ENCODE measurements around the gene POLR3C. TPM values are rescaled to one million over a fixed set of nuclear protein-coding genes. Genes with fewer than 3 reads are reported as not detected.

Gene POLR3C
- total and polyA plus RNA-seq, 2 experiments from 2014 or later: 15.1 to 23.9 TPM

DNA sequence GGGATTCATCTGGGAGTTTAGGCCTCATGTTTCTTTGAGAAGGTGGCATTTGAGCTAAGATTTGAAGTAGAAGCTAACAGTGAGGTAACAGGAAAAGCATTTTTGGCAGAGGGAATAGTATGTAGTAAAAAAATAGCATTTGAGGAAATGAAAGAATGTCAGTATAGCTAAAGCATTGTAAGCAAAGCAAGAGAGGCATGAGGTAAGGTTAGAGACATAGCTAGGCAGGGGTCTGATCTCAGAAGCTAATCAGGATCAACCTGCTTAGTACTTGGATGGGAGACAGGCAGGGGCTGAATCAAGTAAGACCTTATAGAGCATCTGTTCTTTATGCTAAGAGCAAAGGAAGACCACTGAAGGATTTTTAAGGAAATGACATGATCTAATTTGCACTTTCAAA is 4.0 kb downstream of the POLR3C start (continued):
- TF ChIP-seq, protein P1, sequence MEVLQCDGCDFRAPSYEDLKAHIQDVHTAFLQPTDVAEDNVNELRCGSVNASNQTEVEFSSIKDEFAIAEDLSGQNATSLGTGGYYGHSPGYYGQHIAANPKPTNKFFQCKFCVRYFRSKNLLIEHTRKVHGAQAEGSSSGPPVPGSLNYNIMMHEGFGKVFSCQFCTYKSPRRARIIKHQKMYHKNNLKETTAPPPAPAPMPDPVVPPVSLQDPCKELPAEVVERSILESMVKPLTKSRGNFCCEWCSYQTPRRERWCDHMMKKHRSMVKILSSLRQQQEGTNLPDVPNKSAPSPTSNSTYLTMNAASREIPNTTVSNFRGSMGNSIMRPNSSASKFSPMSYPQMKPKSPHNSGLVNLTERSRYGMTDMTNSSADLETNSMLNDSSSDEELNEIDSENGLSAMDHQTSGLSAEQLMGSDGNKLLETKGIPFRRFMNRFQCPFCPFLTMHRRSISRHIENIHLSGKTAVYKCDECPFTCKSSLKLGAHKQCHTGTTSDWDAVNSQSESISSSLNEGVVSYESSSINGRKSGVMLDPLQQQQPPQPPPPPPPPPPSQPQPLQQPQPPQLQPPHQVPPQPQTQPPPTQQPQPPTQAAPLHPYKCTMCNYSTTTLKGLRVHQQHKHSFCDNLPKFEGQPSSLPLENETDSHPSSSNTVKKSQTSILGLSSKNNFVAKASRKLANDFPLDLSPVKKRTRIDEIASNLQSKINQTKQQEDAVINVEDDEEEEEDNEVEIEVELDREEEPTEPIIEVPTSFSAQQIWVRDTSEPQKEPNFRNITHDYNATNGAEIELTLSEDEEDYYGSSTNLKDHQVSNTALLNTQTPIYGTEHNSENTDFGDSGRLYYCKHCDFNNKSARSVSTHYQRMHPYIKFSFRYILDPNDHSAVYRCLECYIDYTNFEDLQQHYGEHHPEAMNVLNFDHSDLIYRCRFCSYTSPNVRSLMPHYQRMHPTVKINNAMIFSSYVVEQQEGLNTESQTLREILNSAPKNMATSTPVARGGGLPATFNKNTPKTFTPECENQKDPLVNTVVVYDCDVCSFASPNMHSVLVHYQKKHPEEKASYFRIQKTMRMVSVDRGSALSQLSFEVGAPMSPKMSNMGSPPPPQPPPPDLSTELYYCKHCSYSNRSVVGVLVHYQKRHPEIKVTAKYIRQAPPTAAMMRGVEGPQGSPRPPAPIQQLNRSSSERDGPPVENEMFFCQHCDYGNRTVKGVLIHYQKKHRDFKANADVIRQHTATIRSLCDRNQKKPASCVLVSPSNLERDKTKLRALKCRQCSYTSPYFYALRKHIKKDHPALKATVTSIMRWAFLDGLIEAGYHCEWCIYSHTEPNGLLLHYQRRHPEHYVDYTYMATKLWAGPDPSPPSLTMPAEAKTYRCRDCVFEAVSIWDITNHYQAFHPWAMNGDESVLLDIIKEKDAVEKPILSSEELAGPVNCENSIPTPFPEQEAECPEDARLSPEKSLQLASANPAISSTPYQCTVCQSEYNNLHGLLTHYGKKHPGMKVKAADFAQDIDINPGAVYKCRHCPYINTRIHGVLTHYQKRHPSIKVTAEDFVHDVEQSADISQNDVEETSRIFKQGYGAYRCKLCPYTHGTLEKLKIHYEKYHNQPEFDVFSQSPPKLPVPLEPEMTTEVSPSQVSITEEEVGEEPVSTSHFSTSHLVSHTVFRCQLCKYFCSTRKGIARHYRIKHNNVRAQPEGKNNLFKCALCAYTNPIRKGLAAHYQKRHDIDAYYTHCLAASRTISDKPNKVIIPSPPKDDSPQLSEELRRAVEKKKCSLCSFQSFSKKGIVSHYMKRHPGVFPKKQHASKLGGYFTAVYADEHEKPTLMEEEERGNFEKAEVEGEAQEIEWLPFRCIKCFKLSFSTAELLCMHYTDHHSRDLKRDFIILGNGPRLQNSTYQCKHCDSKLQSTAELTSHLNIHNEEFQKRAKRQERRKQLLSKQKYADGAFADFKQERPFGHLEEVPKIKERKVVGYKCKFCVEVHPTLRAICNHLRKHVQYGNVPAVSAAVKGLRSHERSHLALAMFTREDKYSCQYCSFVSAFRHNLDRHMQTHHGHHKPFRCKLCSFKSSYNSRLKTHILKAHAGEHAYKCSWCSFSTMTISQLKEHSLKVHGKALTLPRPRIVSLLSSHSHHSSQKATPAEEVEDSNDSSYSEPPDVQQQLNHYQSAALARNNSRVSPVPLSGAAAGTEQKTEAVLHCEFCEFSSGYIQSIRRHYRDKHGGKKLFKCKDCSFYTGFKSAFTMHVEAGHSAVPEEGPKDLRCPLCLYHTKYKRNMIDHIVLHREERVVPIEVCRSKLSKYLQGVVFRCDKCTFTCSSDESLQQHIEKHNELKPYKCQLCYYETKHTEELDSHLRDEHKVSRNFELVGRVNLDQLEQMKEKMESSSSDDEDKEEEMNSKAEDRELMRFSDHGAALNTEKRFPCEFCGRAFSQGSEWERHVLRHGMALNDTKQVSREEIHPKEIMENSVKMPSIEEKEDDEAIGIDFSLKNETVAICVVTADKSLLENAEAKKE (CRISPR knock-in tag; IDR thresholded peaks at IDR 0.05): no peak
- TF ChIP-seq EZH2 (IDR thresholded peaks at IDR 0.05; ENCODE audit: low read depth, unreplicated experiment) (no peak), NANOG (IDR thresholded peaks at IDR 0.05; ENCODE audit: borderline replicate concordance) (no peak), JUNB (IDR thresholded peaks at IDR 0.05; ENCODE audit: unreplicated experiment) (no peak)
- TF ChIP-seq, protein P2, sequence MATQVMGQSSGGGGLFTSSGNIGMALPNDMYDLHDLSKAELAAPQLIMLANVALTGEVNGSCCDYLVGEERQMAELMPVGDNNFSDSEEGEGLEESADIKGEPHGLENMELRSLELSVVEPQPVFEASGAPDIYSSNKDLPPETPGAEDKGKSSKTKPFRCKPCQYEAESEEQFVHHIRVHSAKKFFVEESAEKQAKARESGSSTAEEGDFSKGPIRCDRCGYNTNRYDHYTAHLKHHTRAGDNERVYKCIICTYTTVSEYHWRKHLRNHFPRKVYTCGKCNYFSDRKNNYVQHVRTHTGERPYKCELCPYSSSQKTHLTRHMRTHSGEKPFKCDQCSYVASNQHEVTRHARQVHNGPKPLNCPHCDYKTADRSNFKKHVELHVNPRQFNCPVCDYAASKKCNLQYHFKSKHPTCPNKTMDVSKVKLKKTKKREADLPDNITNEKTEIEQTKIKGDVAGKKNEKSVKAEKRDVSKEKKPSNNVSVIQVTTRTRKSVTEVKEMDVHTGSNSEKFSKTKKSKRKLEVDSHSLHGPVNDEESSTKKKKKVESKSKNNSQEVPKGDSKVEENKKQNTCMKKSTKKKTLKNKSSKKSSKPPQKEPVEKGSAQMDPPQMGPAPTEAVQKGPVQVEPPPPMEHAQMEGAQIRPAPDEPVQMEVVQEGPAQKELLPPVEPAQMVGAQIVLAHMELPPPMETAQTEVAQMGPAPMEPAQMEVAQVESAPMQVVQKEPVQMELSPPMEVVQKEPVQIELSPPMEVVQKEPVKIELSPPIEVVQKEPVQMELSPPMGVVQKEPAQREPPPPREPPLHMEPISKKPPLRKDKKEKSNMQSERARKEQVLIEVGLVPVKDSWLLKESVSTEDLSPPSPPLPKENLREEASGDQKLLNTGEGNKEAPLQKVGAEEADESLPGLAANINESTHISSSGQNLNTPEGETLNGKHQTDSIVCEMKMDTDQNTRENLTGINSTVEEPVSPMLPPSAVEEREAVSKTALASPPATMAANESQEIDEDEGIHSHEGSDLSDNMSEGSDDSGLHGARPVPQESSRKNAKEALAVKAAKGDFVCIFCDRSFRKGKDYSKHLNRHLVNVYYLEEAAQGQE (IDR thresholded peaks at IDR 0.05; ENCODE audit: unreplicated experiment): no peak

Measured in GM23338 (cell line).